ENCODE data around the gene LBHD2. TPM values are rescaled to one million over a fixed set of nuclear protein-coding genes. Genes with fewer than 3 reads are reported as not detected.

The LBHD2 gene
- total RNA-seq, 2 experiments from 2014 or later, result not detected

DNA sequence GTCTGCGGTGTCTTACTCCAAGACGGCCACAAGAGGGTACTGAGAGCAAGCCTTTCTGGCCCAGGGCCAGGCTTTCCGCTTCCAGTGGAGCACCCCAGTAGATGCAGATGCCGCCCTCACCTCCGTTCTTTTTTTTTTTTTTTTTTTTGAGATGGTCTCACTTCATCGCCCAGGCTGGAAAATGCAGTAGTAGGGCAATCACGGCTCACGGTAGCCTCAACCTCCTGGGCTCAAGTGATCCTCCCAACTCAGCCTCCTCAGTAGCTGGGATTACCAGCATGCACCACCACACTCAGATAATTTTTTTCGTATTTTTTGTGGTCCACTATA is 5.6 kb upstream of the LBHD2 start:
- no peaks in the 10 kb centered on the region for H3K9me2 ChIP-seq (ENCODE audit: insufficient read depth, low read length)
- peak; percentile 80 for TF ChIP-seq CTCF (conservative IDR thresholded peaks at IDR 0.05; ENCODE audit: low read length)
- no peak for TF ChIP-seq EZH2phosphoT487 (IDR thresholded peaks at IDR 0.05; ENCODE audit: borderline replicate concordance, low read depth, low read length)
- H4K20me1 ChIP-seq (ENCODE audit: insufficient read depth, low read length), result no peaks in the 10 kb centered on the region
- H2AFZ ChIP-seq (ENCODE audit: low read length), result no peak overlapping the region
- intact Hi-C loops (cut with micrococcal nuclease; ENCODE audit: unreplicated experiment), result loop anchor here (1.0 kb wide), 4 partner anchors 27 to 214 kb away; no protein-coding TSS in a partner anchor
- peak; percentile 83 for DNase-seq (ENCODE audit: low spot score)
- H3K9me3 ChIP-seq (ENCODE audit: low read length), result no peaks in the 10 kb centered on the region
- no peaks in the 10 kb centered on the region for H3K79me2 ChIP-seq (ENCODE audit: insufficient read depth, low read depth, low read length)
- H3K4me2 ChIP-seq (ENCODE audit: low read length), result no peak overlapping the region
- peaks cover 4% of the 10 kb centered on the region for H3K4me1 ChIP-seq (ENCODE audit: insufficient read depth, low read length, poor library complexity, severe bottlenecking)
- ChIA-PET CTCF (ENCODE audit: unreplicated experiment) (interaction anchor here (1.4 kb wide), 1 partner anchor 27 kb away, joined by 5 read pairs; no protein-coding TSS in a partner anchor), POLR2A (interaction anchor here (1.1 kb wide), 1 partner anchor 22 kb away, joined by 9 read pairs; no protein-coding TSS in a partner anchor)
- H3K27ac ChIP-seq (ENCODE audit: low read depth, low read length, poor library complexity, severe bottlenecking), result no peak overlapping the region
- BruUV-seq (replicated peaks), result no TSS peak
- no peaks in the 10 kb centered on the region for H3K36me3 ChIP-seq (ENCODE audit: insufficient read depth, low read length)
- H3K4me3 ChIP-seq (ENCODE audit: low read depth, low read length, poor library complexity, severe bottlenecking), result no peak overlapping the region

DNA sequence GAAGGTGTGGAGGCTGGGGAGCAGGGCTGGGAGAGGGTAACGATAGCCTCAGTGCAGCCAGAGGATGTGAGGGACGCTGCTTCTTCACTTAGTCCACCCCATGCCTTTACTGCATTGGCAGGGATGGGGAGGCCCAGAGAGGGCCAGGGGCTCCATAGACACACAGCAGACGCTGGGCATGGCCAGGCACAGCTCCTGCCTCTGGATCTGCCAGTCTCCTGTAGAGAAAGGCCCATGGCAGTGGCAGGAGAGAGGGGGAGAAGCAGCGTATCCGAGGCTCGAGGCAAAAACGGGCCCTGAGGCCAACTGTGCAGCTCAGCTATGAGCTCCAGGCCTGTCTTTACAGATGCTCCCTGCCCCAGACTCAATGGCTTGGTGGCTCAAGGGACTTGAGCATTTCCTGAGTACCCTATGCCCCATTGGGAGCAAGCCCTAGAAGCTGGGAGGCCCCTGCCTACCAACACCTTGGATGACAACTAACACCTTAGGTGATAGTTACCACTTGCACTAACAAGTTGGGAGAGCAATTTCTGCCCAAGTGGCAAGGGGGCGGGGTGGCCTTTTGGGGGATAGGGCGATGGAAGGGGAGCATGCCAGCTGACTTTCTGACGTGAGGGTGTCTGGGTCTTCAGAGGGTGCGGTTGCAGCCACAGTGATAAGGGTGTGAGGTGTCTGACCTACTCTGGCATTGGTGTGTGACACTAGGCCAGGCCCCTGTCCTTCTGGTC is 5.0 kb upstream of the LBHD2 start:
- Histone ChIP-seq H3K36me3 (ENCODE audit: insufficient read depth, low read length) (no peaks in the 10 kb centered on the region), H4K20me1 (ENCODE audit: insufficient read depth, low read length) (no peaks in the 10 kb centered on the region), H3K79me2 (ENCODE audit: insufficient read depth, low read depth, low read length) (no peaks in the 10 kb centered on the region), H3K9me3 (ENCODE audit: low read length) (no peaks in the 10 kb centered on the region), H3K9me2 (ENCODE audit: insufficient read depth, low read length) (no peaks in the 10 kb centered on the region), H3K4me3 (ENCODE audit: low read depth, low read length, poor library complexity, severe bottlenecking) (no peak overlapping the region), H3K4me2 (ENCODE audit: low read length) (no peak overlapping the region), H3K4me1 (ENCODE audit: insufficient read depth, low read length, poor library complexity, severe bottlenecking) (peaks cover 4% of the 10 kb centered on the region), H2AFZ (ENCODE audit: low read length) (no peak overlapping the region), H3K27ac (ENCODE audit: low read depth, low read length, poor library complexity, severe bottlenecking) (no peak overlapping the region)
- TF ChIP-seq EZH2phosphoT487 (IDR thresholded peaks at IDR 0.05; ENCODE audit: borderline replicate concordance, low read depth, low read length) (no peak), CTCF (conservative IDR thresholded peaks at IDR 0.05; ENCODE audit: low read length) (no peak)
- no peak for DNase-seq (ENCODE audit: low spot score)
- intact Hi-C loops (cut with micrococcal nuclease; ENCODE audit: unreplicated experiment), result loop anchor here (1.0 kb wide), 4 partner anchors 26 to 213 kb away; no protein-coding TSS in a partner anchor
- CTCF ChIA-PET (ENCODE audit: unreplicated experiment), result interaction anchor here (1.4 kb wide), 1 partner anchor 26 kb away, joined by 5 read pairs; no protein-coding TSS in a partner anchor
- BruUV-seq (replicated peaks), result no TSS peak
- POLR2A ChIA-PET, result interaction anchor here (1.1 kb wide), 1 partner anchor 21 kb away, joined by 9 read pairs; no protein-coding TSS in a partner anchor

- ChIA-PET POLR2A (no interaction called here), CTCF (ENCODE audit: unreplicated experiment) (no interaction called here)
- Histone ChIP-seq H3K4me3 (ENCODE audit: low read depth, low read length, poor library complexity, severe bottlenecking) (no peak overlapping the region), H2AFZ (ENCODE audit: low read length) (no peak overlapping the region), H3K27ac (ENCODE audit: low read depth, low read length, poor library complexity, severe bottlenecking) (no peak overlapping the region), H3K9me3 (ENCODE audit: low read length) (no peaks in the 10 kb centered on the region), H3K9me2 (ENCODE audit: insufficient read depth, low read length) (no peaks in the 10 kb centered on the region), H3K4me1 (ENCODE audit: insufficient read depth, low read length, poor library complexity, severe bottlenecking) (no peaks in the 10 kb centered on the region), H3K4me2 (ENCODE audit: low read length) (no peak overlapping the region), H3K36me3 (ENCODE audit: insufficient read depth, low read length) (no peaks in the 10 kb centered on the region), H3K79me2 (ENCODE audit: insufficient read depth, low read depth, low read length) (no peaks in the 10 kb centered on the region), H4K20me1 (ENCODE audit: insufficient read depth, low read length) (no peaks in the 10 kb centered on the region)
- BruUV-seq (replicated peaks), result no TSS peak
- intact Hi-C loops (cut with micrococcal nuclease; ENCODE audit: unreplicated experiment), result no loop called here
- no peak for TF ChIP-seq CTCF (conservative IDR thresholded peaks at IDR 0.05; ENCODE audit: low read length)
- no peak for TF ChIP-seq EZH2phosphoT487 (IDR thresholded peaks at IDR 0.05; ENCODE audit: borderline replicate concordance, low read depth, low read length)
- DNase-seq (ENCODE audit: low spot score), result no peak
Measured at GRCh38 chr14:103081951-103082350, 2.1 kb upstream of the LBHD2 start.

Data from OCI-LY7 (cell line).